Keratinocyte (primary cell): ENCODE measurements around the gene NANOG. TPM values are rescaled to one million over a fixed set of nuclear protein-coding genes. Genes with fewer than 3 reads are reported as not detected.
"Not testable (repeated sequence)": the region's sequence is repeated elsewhere in the genome, so short reads cannot be mapped to it uniquely, and the experiment has no call there.

Experiments
- DNase-seq: peaks from one replicate; pipeline ENCODE4 v3.0.0-alpha.2; 2011; ENCODE audit warnings: low read depth, missing footprints, low spot score
- FAIRE-seq: peaks from 2 replicates; lab custom pipeline; 2011; peaks lifted over from hg19 to GRCh38; lab: Jason Lieb, UNC
- H2AFZ ChIP-seq: 2 replicates; pipeline ENCODE4 v1.6.0; 2012; ENCODE audit warnings: low read length, control low read depth, inconsistent platforms; ENCODE audit not compliant: control insufficient read depth
- H3K27ac ChIP-seq: 2 replicates; pipeline ENCODE4 v1.5.1; 2011; ENCODE audit warnings: low read length; ENCODE audit not compliant: control insufficient read depth, insufficient read depth
- H3K27me3 ChIP-seq: 3 replicates; pipeline ENCODE4 v1.6.0; 2011; ENCODE audit warnings: low read length; ENCODE audit not compliant: control insufficient read depth, insufficient read depth; ENCODE audit errors: extremely low read depth
- H3K36me3 ChIP-seq, 2 experiments: 2 replicates in 1 of 2; 3 replicates in 1 of 2; pipeline ENCODE4 v1.5.1; 2011; ENCODE audit warnings: low read length in 2 of 2, mild to moderate bottlenecking in 1 of 2; ENCODE audit not compliant: control insufficient read depth in 2 of 2, insufficient read depth in 2 of 2; ENCODE audit errors: extremely low read depth in 1 of 2
- H3K4me1 ChIP-seq: 3 replicates; pipeline ENCODE4 v1.5.1; 2011; ENCODE audit warnings: low read length; ENCODE audit not compliant: control insufficient read depth, insufficient read depth; ENCODE audit errors: extremely low read depth
- H3K4me2 ChIP-seq: 3 replicates; pipeline ENCODE4 v1.6.0; 2011; ENCODE audit warnings: low read depth, low read length; ENCODE audit not compliant: control insufficient read depth, insufficient read depth; ENCODE audit errors: extremely low read depth
- H3K4me3 ChIP-seq, 3 experiments: fragments of 200-600 bp in 1 of 3; sonication (generic) in 1 of 3; 2 replicates in 2 of 3; 3 replicates in 1 of 3; pipeline ENCODE4 v1.5.1; 2011 to 2016; ENCODE audit warnings: low read length in 3 of 3, mild to moderate bottlenecking in 3 of 3, control low read depth in 2 of 3, inconsistent platforms in 1 of 3, low read depth in 1 of 3, mixed read lengths in 1 of 3, mixed run types in 1 of 3, moderate library complexity in 1 of 3; ENCODE audit not compliant: control insufficient read depth in 2 of 3, insufficient read depth in 2 of 3; ENCODE audit errors: extremely low read depth in 1 of 3
- H3K79me2 ChIP-seq: 2 replicates; pipeline ENCODE4 v1.6.0; 2012; ENCODE audit warnings: low read length; ENCODE audit not compliant: control insufficient read depth, insufficient read depth
- H3K9ac ChIP-seq: 3 replicates; pipeline ENCODE4 v1.6.0; 2011; ENCODE audit warnings: low read length; ENCODE audit not compliant: control insufficient read depth, insufficient read depth; ENCODE audit errors: extremely low read depth
- H3K9me1 ChIP-seq: 3 replicates; pipeline ENCODE4 v1.6.0; 2011; ENCODE audit warnings: low read length; ENCODE audit not compliant: control insufficient read depth, insufficient read depth; ENCODE audit errors: extremely low read depth
- H3K9me3 ChIP-seq: 2 replicates; pipeline ENCODE4 v1.5.1; 2012; ENCODE audit warnings: low read depth, low read length; ENCODE audit not compliant: control insufficient read depth
- H4K20me1 ChIP-seq: 3 replicates; pipeline ENCODE4 v1.6.0; 2011; ENCODE audit warnings: low read length; ENCODE audit not compliant: control insufficient read depth, insufficient read depth; ENCODE audit errors: extremely low read depth
- EZH2 ChIP-seq: IDR thresholded peaks from one replicate; pipeline ENCODE4 v1.6.1; 2012; ENCODE audit warnings: inconsistent platforms, mild to moderate bottlenecking, low read length, moderate library complexity
- dilution Hi-C: fragments of 300-500 bp; cut with MboI; formaldehyde crosslinking; loops from one replicate; pipeline ENCODE4 v1.7.0; 2020; ENCODE audit warnings: low sequenced_read_pairs; ENCODE audit not compliant: extremely low pct_ligation_motif_present
- polyA plus RNA-seq, 5 experiments: library from polyadenylated mRNA; depleted of rRNA in 3 of 5; stranded (reverse) in 3 of 5; stranded (forward) in 1 of 5; unstranded in 1 of 5; fragments of >200 nt; gene quantifications; 1 replicate in 1 of 5; 2 replicates in 3 of 5; 3 replicates in 1 of 5; pipeline versions ENCODE4 v1.2.1 to v1.2.3, GENCODE V29; 2011 to 2012; ENCODE audit warnings: missing spikeins in 2 of 5, low read depth in 1 of 5, low replicate concordance in 1 of 5
- TF ChIP-seq, protein P1 (sequence below), 3 experiments: IDR thresholded peaks in 1 of 3; conservative IDR thresholded peaks in 1 of 3; optimal IDR thresholded peaks in 1 of 3; 2 replicates in 2 of 3; 3 replicates in 1 of 3; pipeline versions ENCODE3 to v1.5.1; 2011; ENCODE audit warnings: low read length in 3 of 3, mild to moderate bottlenecking in 3 of 3, moderate library complexity in 2 of 3, control low read depth in 1 of 3, inconsistent platforms in 1 of 3; ENCODE audit not compliant: insufficient read depth in 2 of 3; ENCODE audit errors: extremely low read depth in 1 of 3

Gene NANOG
- polyA plus RNA-seq, 1 donor (not counting 4 experiments of a cell fraction or from before 2014, with no cell fraction given) = 0.01 TPM

DNA sequence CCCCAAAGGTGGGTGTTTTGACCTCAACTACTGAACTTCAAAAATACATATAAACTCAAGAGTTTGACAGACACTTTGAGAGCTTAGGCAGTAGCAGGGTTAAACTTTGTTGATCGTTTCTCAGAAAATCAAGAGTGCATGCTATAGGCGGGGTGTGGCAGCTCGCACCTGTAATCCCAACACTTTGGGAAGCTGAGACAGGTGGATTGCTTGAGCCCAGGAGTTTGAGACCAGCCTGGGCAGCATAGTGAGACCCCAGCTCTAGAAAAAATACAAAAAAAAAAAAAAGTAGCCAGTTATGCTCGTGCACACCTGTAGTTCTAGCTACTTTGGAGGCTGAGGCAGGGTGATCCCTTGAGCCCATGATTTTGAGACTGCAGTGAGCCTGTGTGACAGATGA lies 12.3 kb downstream of the NANOG start:
- no peak for FAIRE-seq
- TF ChIP-seq, protein P1, sequence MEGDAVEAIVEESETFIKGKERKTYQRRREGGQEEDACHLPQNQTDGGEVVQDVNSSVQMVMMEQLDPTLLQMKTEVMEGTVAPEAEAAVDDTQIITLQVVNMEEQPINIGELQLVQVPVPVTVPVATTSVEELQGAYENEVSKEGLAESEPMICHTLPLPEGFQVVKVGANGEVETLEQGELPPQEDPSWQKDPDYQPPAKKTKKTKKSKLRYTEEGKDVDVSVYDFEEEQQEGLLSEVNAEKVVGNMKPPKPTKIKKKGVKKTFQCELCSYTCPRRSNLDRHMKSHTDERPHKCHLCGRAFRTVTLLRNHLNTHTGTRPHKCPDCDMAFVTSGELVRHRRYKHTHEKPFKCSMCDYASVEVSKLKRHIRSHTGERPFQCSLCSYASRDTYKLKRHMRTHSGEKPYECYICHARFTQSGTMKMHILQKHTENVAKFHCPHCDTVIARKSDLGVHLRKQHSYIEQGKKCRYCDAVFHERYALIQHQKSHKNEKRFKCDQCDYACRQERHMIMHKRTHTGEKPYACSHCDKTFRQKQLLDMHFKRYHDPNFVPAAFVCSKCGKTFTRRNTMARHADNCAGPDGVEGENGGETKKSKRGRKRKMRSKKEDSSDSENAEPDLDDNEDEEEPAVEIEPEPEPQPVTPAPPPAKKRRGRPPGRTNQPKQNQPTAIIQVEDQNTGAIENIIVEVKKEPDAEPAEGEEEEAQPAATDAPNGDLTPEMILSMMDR (optimal IDR thresholded peaks at IDR 0.05 in 1 of 3, IDR thresholded peaks at IDR 0.05 in 1 of 3, conservative IDR thresholded peaks at IDR 0.05 in 1 of 3; ENCODE audit: extremely low read depth in 1 of 3, insufficient read depth in 2 of 3, low read length in 3 of 3) = no peak
- TF ChIP-seq EZH2 = no peak
- dilution Hi-C loops = loop anchor here (5.0 kb wide), 1 partner anchor 84 kb away; no protein-coding TSS in a partner anchor

GRCh38 chr12:7806319-7806718 lies 17.1 kb downstream of the NANOG start:
- H3K36me3 ChIP-seq, DNase-seq, H3K79me2 ChIP-seq, H3K4me1 ChIP-seq, FAIRE-seq, H3K27me3 ChIP-seq, H3K27ac ChIP-seq, H3K9me3 ChIP-seq, H3K4me3 ChIP-seq, dilution Hi-C loops, H3K9me1 ChIP-seq, H4K20me1 ChIP-seq, H3K9ac ChIP-seq, H2AFZ ChIP-seq, H3K4me2 ChIP-seq: not testable (repeated sequence)

More for the DNA sequence above, 12.3 kb downstream of the NANOG start:
- no peaks in the 10 kb centered on the region for H3K9me1 ChIP-seq
- H3K9ac ChIP-seq = no peak overlapping the region
- no peak for DNase-seq
- H4K20me1 ChIP-seq = no peaks in the 10 kb centered on the region
- H3K27ac ChIP-seq = no peak overlapping the region
- no peak overlapping the region for H2AFZ ChIP-seq
- peaks cover 9% of the 10 kb centered on the region for H3K4me1 ChIP-seq
- no peaks in the 10 kb centered on the region for H3K79me2 ChIP-seq
- H3K4me2 ChIP-seq = no peak overlapping the region
- no peaks in the 10 kb centered on the region for H3K9me3 ChIP-seq
- H3K27me3 ChIP-seq = no peaks in the 10 kb centered on the region
- no peak overlapping the region for H3K4me3 ChIP-seq
- H3K36me3 ChIP-seq = no peaks in the 10 kb centered on the region

GRCh38 chr12:7806863-7807487 lies 17.8 kb downstream of the NANOG start:
- Histone ChIP-seq H3K9me1 (no peaks in the 10 kb centered on the region), H3K36me3 (no peaks in the 10 kb centered on the region), H2AFZ (no peak overlapping the region), H3K4me2 (no peak overlapping the region), H3K27ac (no peak overlapping the region), H3K27me3 (no peaks in the 10 kb centered on the region), H3K4me1 (peaks cover 9% of the 10 kb centered on the region), H3K9ac (no peak overlapping the region), H4K20me1 (no peaks in the 10 kb centered on the region), H3K4me3 (no peak overlapping the region), H3K79me2 (no peaks in the 10 kb centered on the region), H3K9me3 (no peaks in the 10 kb centered on the region)
- no peak for TF ChIP-seq EZH2
- TF ChIP-seq, protein P1 (optimal IDR thresholded peaks at IDR 0.05 in 1 of 3, IDR thresholded peaks at IDR 0.05 in 1 of 3, conservative IDR thresholded peaks at IDR 0.05 in 1 of 3; ENCODE audit: extremely low read depth in 1 of 3, insufficient read depth in 2 of 3, low read length in 3 of 3) = peak; percentile 86 to 97 (median 96)
- DNase-seq (peak; percentile 35), FAIRE-seq (peak; percentile 90)
- dilution Hi-C loops = no loop called here

DNA sequence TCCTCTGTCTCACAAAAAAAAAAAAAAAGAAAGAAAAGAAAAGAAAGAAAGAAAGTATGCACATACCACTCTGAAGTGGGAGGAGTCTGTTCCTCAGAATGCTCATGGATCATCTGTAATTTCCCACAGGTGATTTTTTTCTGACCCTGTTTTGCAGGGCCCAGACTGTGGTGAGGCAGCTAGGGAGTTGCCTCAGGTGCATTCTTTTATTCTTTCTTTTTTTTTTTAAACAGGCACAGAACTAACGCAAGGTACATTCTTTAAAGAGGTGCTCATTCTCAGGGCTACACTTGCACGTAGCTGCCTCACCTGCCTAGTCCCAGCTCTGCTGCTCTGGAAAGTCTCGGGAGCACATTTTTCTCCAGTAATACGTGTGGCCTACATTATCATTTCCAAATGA lies 36.6 kb downstream of the NANOG start:
- H3K79me2 ChIP-seq, H3K27me3 ChIP-seq, H3K36me3 ChIP-seq, H4K20me1 ChIP-seq, H2AFZ ChIP-seq, dilution Hi-C loops, H3K9me3 ChIP-seq, H3K4me3 ChIP-seq, H3K9me1 ChIP-seq, H3K4me1 ChIP-seq: not testable (repeated sequence)
- DNase-seq = peak; percentile 53
- Histone ChIP-seq H3K4me2 (peak overlapping the region; percentile 32), H3K9ac (peak overlapping the region; percentile 33), H3K27ac (peak overlapping the region; percentile 65)
- peak; percentile 99 for FAIRE-seq
